Putamen (tissue), 1 donor: ENCODE data around the gene ARHGAP6.
"Not testable (repeated sequence)": the region's sequence is repeated elsewhere in the genome, so short reads cannot be mapped to it uniquely, and the experiment has no call there.

Experiments used
- DNase-seq: peaks from one replicate; pipeline ENCODE4 v3.0.0-alpha.2; 2016; ENCODE audit warnings: low spot score

Gene ARHGAP6

GRCh38 chrX:11395859-11396258 is 269.9 kb downstream of the ARHGAP6 start:
- DNase-seq: no peak

GRCh38 chrX:11393949-11394654 is 271.6 kb downstream of the ARHGAP6 start:
- no peak for DNase-seq

GRCh38 chrX:11386812-11387211 is 278.9 kb downstream of the ARHGAP6 start:
- DNase-seq: no peak

- no peak for DNase-seq
These were observed 279.7 kb downstream of the ARHGAP6 start for GRCh38 chrX:11386001-11386523.

GRCh38 chrX:11382930-11383329 is 282.8 kb downstream of the ARHGAP6 start:
- DNase-seq: no peak

- DNase-seq: peak; percentile 26
These were observed 284.3 kb downstream of the ARHGAP6 start for GRCh38 chrX:11381464-11381863.

GRCh38 chrX:11380187-11380844 is 285.4 kb downstream of the ARHGAP6 start:
- DNase-seq: no peak

- no peak for DNase-seq
These were observed 289.6 kb downstream of the ARHGAP6 start for GRCh38 chrX:11376163-11376562.

- no peak for DNase-seq
These were observed 290.1 kb downstream of the ARHGAP6 start for GRCh38 chrX:11375614-11376119.

GRCh38 chrX:11374570-11374969 is 291.1 kb downstream of the ARHGAP6 start:
- DNase-seq: no peak

GRCh38 chrX:11371106-11371505 is 294.6 kb downstream of the ARHGAP6 start:
- DNase-seq: no peak

- DNase-seq: no peak
These were observed 297.9 kb downstream of the ARHGAP6 start for GRCh38 chrX:11367609-11368430.

- DNase-seq: no peak
These were observed 298.6 kb downstream of the ARHGAP6 start for GRCh38 chrX:11366998-11367595.

- no peak for DNase-seq
These were observed 300.3 kb downstream of the ARHGAP6 start for GRCh38 chrX:11365426-11365825.

GRCh38 chrX:11364835-11365234 is 300.9 kb downstream of the ARHGAP6 start:
- no peak for DNase-seq

- not testable (repeated sequence) for DNase-seq
These were observed 301.9 kb downstream of the ARHGAP6 start for GRCh38 chrX:11363825-11364224.

- no peak for DNase-seq
These were observed 302.6 kb downstream of the ARHGAP6 start for GRCh38 chrX:11363069-11363594.

GRCh38 chrX:11361666-11362065 is 304.1 kb downstream of the ARHGAP6 start:
- DNase-seq: not testable (repeated sequence)

GRCh38 chrX:11355944-11356343 is 309.8 kb downstream of the ARHGAP6 start:
- DNase-seq: not testable (repeated sequence)

- DNase-seq: no peak
These were observed 310.3 kb downstream of the ARHGAP6 start for GRCh38 chrX:11355259-11355909.

GRCh38 chrX:11352296-11352741 is 313.4 kb downstream of the ARHGAP6 start:
- DNase-seq: no peak
